ENCODE data around the gene TSPAN18.

GRCh38 chr11:44936525-44936924 is 209.8 kb downstream of the TSPAN18 start:
- no peak for TF ChIP-seq EZH2 (IDR thresholded peaks at IDR 0.05; ENCODE audit: insufficient read depth, poor library complexity, severe bottlenecking)
- no peak for TF ChIP-seq EZH2phosphoT487 (IDR thresholded peaks at IDR 0.05; ENCODE audit: insufficient read depth, low read depth)

Measured in GM23248 (cell line).